GM12891 (cell line): Measurements from ENCODE around the gene TAF1A.

Experiments used
- DNase-seq: peaks from one replicate; pipeline ENCODE4 v3.0.0; 2011; ENCODE audit warnings: low spot score; ENCODE audit not compliant: insufficient read length
- FAIRE-seq: peaks from 2 replicates; lab custom pipeline; 2011; peaks lifted over from hg19 to GRCh38; lab: Jason Lieb, UNC
- PAX5 ChIP-seq: IDR thresholded peaks from 2 replicates; pipeline ENCODE4 v1.6.1; 2011; ENCODE audit warnings: low read length, moderate library complexity, mild to moderate bottlenecking; ENCODE audit not compliant: insufficient read depth, severe bottlenecking
- POLR2A ChIP-seq: IDR thresholded peaks from 2 replicates; pipeline ENCODE4 v1.6.1; 2011; ENCODE audit warnings: low read depth, low read length, control low read depth
- POLR2AphosphoS5 ChIP-seq: IDR thresholded peaks from 2 replicates; pipeline ENCODE4 v1.6.1; 2011; ENCODE audit warnings: low read depth, low read length, control low read depth
- POU2F2 ChIP-seq: IDR thresholded peaks from 2 replicates; pipeline ENCODE4 v1.6.1; 2011; ENCODE audit warnings: low read depth, mild to moderate bottlenecking, control low read depth, low read length, moderate library complexity
- SPI1 ChIP-seq: IDR thresholded peaks from 2 replicates; pipeline ENCODE4 v1.6.1; 2011; ENCODE audit warnings: low read depth, low read length, control low read depth
- TAF1 ChIP-seq: IDR thresholded peaks from 2 replicates; pipeline ENCODE4 v1.6.1; 2011; ENCODE audit warnings: low read depth, low read length, control low read depth

TAF1A gene

DNA sequence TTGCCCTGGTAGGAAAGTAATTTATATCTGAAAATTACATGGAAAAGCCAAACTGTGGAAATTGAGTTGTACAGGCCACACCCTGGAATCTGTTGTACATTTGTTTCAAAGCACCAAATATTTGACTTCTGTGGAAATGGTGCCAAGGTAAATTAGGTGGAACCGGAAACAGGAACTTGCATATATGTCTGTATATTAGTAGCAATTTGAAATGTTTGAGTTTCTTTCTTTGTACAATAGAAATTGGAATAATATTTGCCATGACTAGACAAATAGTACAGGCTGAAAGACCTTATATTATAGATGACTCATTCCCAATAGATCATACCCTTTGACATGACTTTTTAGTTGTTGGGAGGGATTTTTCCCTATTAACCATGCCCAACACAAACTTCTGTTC, 10.5 kb upstream of the TAF1A start:
- TF ChIP-seq POLR2A (no peak), TAF1 (no peak), SPI1 (no peak), PAX5 (no peak), POLR2AphosphoS5 (no peak), POU2F2 (no peak)
- FAIRE-seq (no peak), DNase-seq (no peak)

DNA sequence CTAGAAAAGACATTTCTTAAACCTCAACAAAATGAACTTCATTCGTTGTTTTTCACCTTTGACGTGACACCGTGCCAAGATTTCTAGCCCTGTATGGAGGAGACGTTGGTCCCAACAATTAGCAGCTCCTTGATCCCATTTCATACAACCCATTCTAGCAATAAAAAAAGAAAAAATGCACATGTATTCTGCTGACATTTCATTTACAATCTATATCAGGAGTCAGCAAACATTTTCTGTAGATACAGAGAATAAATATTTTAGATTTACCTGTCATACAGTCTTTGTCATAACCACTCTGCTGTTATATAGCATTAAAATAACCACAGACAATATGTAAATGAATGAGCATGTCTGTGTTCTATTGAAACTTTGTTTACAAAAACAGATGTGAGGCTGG, 7.0 kb upstream of the TAF1A start:
- TF ChIP-seq PAX5 (no peak), POU2F2 (no peak), SPI1 (no peak), TAF1 (no peak), POLR2AphosphoS5 (no peak), POLR2A (no peak)
- DNase-seq, result no peak
- no peak for FAIRE-seq

DNA sequence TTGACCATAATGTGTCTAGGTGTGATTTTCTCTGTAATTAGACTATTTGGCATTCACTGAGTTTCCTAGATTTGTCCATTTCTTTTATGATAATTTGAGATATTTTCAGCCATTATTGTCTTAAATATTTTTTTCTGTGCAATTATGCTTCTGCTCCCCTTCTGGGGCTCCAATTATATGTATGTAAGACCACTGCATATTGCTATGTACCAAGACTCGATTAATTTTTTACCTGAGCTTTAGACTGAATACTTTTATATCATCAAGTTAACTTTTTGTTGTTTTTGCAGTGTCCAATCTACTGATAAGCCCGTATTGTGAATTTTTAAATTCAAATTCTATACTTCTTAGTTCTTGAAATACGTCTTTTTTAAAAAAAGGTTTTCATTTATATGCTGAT, 5.1 kb upstream of the TAF1A start:
- TF ChIP-seq SPI1 (no peak), POU2F2 (no peak), POLR2AphosphoS5 (no peak), TAF1 (no peak), PAX5 (no peak), POLR2A (no peak)
- no peak for FAIRE-seq

DNA sequence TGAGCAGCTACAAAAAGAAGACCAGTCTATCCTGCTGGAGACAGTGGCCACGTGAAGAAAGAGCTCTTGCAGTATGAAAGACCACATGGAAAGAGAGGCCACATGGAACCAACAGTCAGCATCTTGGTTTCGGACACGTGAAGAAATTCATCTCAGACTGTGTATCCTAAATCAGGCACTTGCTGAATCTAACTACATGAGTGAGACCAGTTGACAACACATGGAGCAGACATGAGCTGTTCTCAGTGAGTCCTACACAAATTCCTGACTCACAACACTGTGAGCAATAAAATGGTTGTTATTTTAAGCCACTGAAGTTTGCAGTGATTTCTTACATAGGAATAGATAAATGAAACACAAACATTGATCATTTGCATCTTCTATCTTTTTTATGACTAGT, 2.4 kb upstream of the TAF1A start:
- DNase-seq (no peak), FAIRE-seq (peak; percentile 28)
- no peak for TF ChIP-seq TAF1
- TF ChIP-seq POLR2A, result no peak
- TF ChIP-seq PAX5, result no peak
- TF ChIP-seq SPI1, result no peak
- TF ChIP-seq POLR2AphosphoS5, result no peak
- TF ChIP-seq POU2F2, result no peak

More for the DNA sequence above, 5.1 kb upstream of the TAF1A start:
- DNase-seq, result no peak

DNA sequence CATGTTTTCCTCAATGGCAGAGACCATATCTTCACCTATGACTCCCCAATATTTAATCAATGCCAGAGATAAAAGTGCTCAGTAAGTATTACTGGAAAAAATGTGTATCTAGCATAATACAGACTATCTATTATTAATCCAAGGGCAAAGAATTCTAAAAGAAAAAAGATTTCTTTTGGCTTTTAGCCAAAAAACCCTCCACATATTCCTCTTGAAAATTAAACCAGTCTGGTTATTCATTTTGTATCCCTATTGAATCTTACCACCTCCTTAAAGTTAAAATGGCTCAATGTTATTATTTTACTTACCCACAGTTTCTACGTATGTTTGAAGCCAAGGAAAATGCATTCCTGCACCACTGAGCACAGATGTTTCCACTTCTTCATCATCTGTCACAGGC, 1.6 kb downstream of the TAF1A start:
- no peak for DNase-seq
- TF ChIP-seq TAF1 (no peak), POLR2A (no peak), SPI1 (no peak), POU2F2 (no peak), POLR2AphosphoS5 (no peak), PAX5 (no peak)
- FAIRE-seq, result no peak

DNA sequence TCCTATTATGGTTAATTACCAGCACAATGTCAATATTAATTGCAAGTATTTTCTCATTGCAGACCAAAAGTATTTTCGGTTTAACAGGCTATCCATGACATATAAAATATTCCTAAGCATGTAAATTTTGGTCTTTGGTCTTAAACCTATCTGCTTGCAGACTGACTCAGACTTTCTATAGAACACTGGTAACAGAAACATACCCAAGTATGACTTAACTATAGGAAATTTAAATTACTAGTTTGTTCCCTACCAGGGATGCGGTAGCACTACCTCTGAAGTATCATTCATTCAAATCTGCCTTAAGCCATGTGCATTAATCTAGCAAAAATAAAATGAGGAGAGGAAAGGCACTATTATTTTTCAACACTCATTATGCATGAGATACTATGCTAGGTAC, 2.9 kb downstream of the TAF1A start:
- no peak for FAIRE-seq

DNA sequence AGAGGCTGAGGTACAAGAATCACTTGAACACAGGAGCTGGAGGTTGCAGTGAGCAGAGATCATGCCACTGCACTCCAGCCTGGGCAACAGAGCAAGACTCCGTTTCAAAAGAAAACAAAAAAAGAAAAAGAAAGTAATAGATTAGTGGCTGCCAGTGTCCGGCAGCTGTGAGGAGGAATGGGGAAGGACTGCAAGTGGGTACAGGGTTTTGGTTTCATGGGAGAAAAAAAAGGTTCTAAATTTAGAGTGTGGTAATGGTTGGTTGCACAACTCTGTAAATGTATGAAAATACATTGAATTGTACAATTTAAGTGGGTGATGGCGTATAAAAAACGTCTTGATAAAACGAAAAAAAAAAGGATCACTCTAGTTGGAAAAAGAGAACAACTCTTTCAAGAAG, 6.7 kb downstream of the TAF1A start:
- FAIRE-seq (no peak), DNase-seq (peak; percentile 7)
- no peak for TF ChIP-seq SPI1
- no peak for TF ChIP-seq TAF1
- no peak for TF ChIP-seq POLR2A
- TF ChIP-seq POU2F2, result no peak
- no peak for TF ChIP-seq PAX5
- no peak for TF ChIP-seq POLR2AphosphoS5

More for the DNA sequence above, 2.9 kb downstream of the TAF1A start:
- TF ChIP-seq POLR2A, result no peak
- no peak for TF ChIP-seq TAF1
- no peak for TF ChIP-seq POU2F2
- TF ChIP-seq PAX5, result no peak
- no peak for TF ChIP-seq SPI1
- no peak for TF ChIP-seq POLR2AphosphoS5
- DNase-seq, result no peak

DNA sequence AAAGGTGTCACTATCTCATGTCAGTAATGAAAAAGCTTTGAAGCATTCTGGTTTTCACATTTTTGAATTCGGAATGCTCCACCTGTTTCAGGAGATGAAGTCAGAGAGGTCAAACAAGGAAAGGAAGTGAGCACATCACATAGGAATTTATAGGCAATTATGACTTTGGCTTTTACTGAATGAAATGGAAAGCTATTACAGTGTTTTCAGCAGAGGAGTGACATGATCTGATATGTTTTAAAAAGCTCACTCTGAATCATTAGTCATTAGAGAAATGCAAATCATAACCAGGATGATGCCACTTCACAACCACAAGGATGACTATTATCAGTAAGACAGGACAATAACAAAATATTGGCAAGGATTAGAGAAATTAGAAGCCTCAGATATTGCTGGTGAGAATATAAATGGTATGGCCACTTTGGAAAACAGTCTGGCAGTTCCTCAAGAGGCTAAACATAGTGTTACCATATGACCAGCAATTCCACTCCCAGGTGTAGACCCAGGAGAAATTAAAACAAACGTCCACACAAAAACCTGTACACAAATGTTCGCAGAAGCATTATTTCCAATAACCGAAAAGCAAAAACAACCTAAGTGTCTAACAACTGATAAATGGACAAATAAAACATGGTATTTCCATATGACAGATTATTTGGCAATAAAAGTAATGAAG, 7.5 kb downstream of the TAF1A start:
- FAIRE-seq (peak; percentile 71), DNase-seq (no peak)
- TF ChIP-seq SPI1 (peak; percentile 39; the same call in 1 of the 2 replicates), PAX5 (no peak)

DNA sequence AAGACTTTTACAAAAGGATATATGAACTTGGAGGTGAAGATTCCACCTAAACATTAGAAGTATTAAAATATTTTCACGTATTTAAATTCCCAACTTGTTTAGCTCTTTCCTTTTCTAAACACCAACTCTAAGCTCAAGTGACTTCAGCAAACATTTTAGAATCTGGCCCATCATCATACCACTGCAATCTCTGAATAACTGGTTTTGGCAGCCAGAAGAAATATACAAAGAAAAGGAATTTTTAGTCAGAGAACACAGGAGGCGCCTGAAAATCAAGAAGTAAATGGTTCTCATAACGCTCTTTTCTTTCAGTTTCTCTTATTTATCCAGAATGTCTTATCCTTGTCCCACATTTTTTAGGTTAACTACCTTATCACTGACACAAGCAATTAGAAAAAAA, 10.4 kb downstream of the TAF1A start:
- FAIRE-seq, result no peak
- DNase-seq, result no peak
- TF ChIP-seq PAX5 (no peak), POLR2A (no peak), POLR2AphosphoS5 (no peak), SPI1 (no peak), TAF1 (no peak), POU2F2 (no peak)

DNA sequence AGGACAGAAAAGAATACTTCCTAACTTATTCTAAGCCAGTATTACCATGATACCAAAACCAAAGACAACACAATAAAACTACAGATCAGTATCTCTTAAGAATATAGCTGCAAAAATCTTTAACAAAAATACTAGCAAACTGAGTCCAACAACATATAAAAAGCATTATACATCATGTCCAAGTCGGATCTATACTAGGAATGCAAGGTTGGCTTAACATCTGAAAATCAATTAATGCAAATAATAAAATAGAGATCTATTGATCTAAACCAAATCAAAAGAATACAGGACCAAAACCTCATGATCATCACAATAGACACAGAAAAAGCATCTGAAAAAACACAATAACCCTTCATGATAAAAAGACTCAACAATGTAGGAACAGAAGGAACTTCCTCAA, 18.9 kb downstream of the TAF1A start:
- no peak for FAIRE-seq
- no peak for DNase-seq
- no peak for TF ChIP-seq POLR2AphosphoS5
- no peak for TF ChIP-seq TAF1
- no peak for TF ChIP-seq SPI1
- no peak for TF ChIP-seq POU2F2
- no peak for TF ChIP-seq PAX5
- TF ChIP-seq POLR2A, result no peak
